Skin epidermis (tissue), 12 donors: ENCODE measurements around the gene FOXI1.
"Not testable (repeated sequence)": the region's sequence is repeated elsewhere in the genome, so short reads cannot be mapped to it uniquely, and the experiment has no call there.

Source experiments
- H3K27ac ChIP-seq, 21 experiments: fragments of 200-600 bp; sonication (generic) in 11 of 21; one replicate each; pipeline ENCODE4 v1.5.0; 2020; ENCODE audit warnings: mild to moderate bottlenecking in 3 of 21, inconsistent platforms in 2 of 21, moderate library complexity in 2 of 21
- H3K4me3 ChIP-seq, 7 experiments: fragments of 200-600 bp; sonication (generic) in 2 of 7; one replicate each; pipeline ENCODE4 v1.5.0; 2020; ENCODE audit warnings: inconsistent platforms in 2 of 7, mild to moderate bottlenecking in 2 of 7, moderate library complexity in 1 of 7

FOXI1 gene

DNA sequence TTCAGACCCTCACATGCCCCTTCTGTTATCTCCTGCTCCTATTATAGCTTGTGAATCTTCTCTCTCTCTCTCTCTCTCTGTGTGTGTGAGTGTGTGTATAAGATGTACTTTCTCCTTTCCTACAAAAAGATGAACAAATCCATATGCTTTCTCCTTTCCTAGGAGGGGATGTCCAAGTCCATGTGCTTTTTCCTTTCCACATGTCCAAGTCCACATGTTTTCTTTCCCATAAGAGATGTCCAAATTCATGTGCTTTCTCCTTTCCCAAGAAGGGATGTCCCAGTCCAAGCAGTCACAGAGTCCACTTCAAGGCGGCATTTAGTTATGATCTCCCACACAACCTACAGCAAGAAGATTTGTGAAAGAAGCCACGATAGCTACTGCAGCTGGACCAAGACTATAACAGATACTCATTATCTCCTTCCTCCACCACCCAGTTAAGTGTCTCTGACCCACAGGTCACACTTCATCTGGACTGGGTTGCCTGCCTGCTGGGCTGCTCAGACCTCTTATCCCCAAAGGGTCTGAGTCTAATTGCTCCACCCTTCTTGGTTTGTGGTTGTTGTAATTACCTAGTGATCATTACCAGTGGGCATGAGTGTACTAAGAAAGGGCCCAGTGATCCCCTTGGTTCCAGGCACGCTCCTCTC lies 18.4 kb upstream of the FOXI1 start:
- no peak overlapping the region for H3K27ac ChIP-seq
- H3K4me3 ChIP-seq: no peak overlapping the region

DNA sequence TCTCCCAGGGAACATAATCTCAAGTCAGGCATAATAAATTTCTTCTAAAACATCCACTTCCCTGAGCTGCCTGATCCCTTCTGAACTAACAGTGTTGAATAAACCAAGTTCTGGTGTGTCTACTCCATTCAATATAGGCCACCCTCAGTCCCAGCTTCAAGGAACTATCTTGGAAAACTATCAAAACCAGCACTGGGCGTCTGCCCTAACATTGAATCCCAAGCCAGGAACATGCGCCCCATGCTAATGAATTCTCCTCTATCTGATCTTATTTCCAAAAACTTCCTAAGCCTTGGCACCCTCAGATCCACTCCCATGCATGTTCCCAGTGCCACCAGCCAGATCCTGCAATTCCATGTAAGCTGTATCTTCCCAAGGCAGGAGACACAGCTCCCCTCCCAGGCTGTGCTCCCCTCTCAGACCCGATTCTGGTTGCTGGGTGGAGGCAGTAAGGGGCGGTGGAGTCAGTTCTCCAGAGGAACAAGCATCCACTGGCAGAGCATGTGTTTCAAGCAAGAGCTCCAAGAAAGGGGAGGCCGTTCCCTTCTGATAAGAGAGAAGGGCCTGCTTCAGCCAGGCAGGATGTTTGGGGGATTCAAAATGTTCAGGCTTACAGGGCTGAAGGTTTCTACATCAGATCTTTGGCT lies 13.1 kb upstream of the FOXI1 start:
- Histone ChIP-seq H3K27ac (no peak overlapping the region), H3K4me3 (no peak overlapping the region)

DNA sequence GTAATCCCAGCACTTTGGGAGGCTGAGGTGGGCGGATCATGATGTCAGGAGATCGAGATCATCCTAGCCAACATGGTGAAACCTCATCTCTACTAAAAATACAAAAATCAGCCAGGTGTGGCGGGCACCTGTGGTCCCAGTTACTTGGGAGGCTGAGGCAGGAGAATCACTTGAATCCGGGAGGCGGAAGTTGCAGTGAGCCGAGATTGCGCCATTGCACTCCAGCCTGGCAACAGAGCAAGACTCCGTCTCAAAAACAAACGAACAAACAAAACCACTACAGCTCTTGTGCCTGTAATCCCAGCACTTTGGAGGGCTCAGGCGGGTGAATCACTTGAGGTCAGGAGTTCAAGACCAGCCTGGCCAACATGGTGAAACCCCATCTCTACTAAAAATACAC lies 11.4 kb upstream of the FOXI1 start:
- H3K27ac ChIP-seq: not testable (repeated sequence)

DNA sequence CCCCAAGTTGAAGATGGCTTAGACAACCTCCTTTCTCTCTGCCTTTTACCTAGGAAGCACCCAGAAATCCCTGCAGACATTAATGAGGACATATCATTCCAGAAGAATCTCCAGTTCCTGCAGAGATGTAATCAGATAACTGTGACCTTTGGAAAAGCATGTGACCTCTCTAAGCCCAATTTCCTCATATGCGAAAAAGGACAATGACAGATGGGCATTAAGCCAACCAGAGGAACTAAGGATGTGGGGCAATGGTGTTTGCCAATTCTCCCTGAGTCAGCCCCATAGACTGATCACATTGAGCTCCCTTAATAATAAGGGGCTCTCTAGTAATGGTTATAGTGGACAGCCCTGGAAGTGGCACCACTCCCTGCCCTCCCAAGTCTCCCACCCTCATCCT lies 10.1 kb upstream of the FOXI1 start:
- no peak overlapping the region for H3K27ac ChIP-seq
- no peak overlapping the region for H3K4me3 ChIP-seq

More for the DNA sequence above, 11.4 kb upstream of the FOXI1 start:
- H3K4me3 ChIP-seq: not testable (repeated sequence)

DNA sequence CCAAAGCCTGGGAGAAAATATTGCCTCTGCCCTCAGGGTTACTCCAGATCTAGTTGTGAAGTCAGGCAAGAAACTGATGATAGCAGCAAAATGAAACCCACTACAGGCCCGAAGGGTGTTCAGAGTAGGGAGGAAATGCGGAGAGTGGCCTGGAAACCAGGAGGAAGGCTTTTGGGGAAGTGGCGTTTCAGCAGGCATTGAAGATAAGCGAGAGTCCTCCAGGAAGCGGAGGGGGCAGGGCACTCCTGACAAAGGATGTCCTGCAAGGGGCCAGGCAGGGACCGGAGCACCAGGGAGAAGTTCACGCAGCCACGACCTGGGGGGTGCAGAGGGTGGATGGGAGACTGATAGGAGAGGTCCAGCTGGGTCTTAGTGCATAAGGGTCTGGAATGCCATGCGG lies 7.8 kb upstream of the FOXI1 start:
- no peak overlapping the region for H3K4me3 ChIP-seq
- H3K27ac ChIP-seq: no peak overlapping the region

DNA sequence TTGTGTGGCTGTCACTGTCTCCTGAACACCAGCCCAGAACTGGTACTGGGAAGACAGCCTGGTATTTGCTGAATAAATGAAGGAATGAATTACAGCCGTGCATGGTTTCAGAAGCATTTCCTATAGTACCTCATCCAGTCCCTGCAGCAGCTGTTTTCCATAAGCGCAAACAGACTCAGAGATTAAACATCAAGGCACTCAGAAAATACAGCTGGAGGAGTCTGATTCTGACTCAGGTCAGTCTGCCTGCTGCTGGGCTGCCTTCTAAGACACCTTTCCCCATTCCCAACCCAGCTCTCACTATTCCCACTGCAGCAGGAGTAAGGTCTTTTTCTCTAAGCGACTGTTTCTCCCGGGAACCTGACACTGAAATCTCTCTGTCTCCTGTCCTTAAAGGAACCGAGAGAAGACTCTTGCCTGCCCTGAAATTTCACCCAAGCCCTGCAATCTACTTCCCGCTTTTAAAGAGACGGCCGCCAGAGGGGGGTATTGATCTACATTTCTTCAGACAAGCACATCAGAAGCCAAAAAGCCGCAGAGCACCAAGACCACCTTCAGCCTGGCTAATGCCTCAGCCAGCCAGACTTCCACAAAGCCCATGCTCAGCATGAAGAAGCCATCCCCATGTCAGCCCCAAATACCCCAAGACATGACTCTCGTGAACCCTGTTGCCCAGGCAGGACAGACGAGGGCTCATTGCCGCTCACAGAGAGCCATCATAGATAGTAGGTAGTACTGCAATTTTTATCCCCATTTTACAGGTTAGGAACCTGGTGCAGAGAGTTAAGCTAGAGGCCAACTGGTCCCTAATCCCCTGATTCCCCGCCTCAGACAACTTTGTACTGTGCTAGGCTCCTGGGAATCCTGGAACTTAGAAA lies 5.4 kb upstream of the FOXI1 start:
- H3K4me3 ChIP-seq: no peak overlapping the region
- H3K27ac ChIP-seq: no peak overlapping the region

DNA sequence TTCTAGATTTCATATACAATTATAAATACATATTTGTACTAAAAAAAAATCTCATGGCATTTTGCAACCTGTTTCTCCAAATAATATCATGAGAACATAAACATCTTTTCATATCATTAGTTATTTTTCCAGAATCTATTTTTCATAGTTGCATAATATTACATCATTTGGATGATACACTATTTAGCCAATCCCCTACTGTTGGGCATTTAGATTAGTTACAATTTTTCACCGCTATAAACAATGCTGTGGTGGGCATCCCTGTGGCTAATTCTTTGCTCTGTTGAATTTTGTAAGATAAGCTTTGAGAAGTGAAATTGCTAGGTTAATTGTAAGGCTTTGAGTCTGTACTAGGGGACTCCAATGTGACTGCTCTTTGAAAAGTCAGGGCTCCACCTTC lies 2.2 kb upstream of the FOXI1 start:
- no peak overlapping the region for H3K27ac ChIP-seq

DNA sequence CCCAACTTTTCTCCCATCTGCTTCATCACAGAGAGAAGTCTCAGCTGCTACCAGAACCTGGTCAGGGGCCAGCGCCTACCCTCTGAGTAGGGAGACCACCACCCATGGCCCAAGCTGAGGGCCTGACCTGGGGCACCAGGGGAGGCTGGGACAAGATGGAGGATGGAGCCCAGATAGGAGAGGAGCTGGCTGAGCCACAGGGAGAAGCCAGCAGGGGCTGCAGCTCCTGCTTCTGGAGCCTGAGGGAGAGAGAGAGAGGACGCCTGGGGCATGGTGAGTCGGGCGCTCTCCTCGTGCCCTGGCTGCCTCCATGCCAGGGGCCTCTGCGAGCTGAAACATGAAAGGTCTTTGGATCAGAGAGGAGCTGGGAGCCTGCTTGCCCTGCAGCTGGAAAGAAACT lies 1.4 kb upstream of the FOXI1 start:
- no peak overlapping the region for H3K27ac ChIP-seq
- H3K4me3 ChIP-seq: no peak overlapping the region

More for the DNA sequence above, 2.2 kb upstream of the FOXI1 start:
- H3K4me3 ChIP-seq: no peak overlapping the region

DNA sequence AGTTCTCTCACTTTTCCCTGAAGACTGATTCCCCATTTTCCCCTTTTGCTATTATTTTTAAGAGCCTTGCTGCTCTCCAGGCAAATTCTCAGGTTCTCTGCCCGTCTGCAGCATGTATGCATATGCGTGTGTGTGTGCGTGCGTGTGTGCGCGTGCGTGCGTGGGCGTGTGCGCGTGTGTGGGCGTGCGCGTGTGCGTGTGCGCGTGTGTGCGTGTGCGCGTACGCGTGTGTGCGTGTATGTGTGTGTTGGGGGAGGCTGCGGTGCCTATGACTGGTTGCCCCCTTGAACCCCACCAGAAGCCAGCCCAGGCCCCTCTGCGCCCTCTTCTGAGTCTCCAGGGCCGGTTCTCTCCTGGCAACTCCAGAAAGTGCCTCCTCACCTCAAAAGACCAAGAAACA lies 987 bp upstream of the FOXI1 start:
- Histone ChIP-seq H3K4me3 (no peak overlapping the region), H3K27ac (no peak overlapping the region)

DNA sequence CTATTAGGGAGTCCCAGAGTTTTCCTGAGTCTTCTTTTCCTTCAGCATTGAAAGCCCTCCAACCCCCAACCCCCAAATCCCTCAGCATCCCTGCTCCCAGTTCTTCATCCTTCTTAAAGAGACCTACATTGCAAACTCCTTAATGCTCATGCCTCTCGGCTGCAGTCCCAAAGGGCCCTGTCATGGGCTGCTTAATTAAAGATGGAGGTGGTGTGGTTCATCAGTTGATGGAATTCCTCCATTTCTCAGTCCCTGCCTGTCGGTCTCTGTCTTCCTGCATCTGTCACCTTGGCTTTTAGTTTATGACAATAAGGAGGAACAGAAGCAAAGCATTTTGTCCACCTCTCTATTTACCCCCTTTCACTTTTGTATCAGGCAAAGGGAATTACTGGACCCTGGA lies 2.0 kb downstream of the FOXI1 start:
- no peak overlapping the region for H3K27ac ChIP-seq
- H3K4me3 ChIP-seq: no peak overlapping the region

DNA sequence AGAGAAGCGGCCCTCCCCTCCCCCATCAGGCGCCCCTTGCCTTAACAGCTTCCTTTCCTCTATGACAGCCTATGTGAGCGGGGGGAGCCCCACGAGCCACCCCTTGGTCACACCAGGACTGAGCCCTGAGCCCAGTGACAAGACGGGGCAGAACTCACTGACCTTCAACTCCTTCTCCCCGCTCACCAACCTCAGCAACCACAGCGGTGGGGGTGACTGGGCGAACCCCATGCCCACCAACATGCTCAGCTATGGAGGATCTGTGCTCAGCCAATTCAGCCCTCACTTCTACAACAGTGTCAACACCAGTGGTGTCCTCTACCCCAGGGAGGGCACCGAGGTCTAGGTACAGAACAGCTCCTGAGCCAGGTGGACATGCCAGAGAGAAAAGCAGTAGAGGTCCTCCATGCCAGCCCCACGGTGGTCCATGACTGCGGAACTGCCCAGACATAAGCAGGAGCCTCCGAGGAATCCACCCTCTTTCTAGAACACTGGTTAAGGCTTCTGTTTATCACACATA lies 2.6 kb downstream of the FOXI1 start:
- no peak overlapping the region for H3K4me3 ChIP-seq
- no peak overlapping the region for H3K27ac ChIP-seq

DNA sequence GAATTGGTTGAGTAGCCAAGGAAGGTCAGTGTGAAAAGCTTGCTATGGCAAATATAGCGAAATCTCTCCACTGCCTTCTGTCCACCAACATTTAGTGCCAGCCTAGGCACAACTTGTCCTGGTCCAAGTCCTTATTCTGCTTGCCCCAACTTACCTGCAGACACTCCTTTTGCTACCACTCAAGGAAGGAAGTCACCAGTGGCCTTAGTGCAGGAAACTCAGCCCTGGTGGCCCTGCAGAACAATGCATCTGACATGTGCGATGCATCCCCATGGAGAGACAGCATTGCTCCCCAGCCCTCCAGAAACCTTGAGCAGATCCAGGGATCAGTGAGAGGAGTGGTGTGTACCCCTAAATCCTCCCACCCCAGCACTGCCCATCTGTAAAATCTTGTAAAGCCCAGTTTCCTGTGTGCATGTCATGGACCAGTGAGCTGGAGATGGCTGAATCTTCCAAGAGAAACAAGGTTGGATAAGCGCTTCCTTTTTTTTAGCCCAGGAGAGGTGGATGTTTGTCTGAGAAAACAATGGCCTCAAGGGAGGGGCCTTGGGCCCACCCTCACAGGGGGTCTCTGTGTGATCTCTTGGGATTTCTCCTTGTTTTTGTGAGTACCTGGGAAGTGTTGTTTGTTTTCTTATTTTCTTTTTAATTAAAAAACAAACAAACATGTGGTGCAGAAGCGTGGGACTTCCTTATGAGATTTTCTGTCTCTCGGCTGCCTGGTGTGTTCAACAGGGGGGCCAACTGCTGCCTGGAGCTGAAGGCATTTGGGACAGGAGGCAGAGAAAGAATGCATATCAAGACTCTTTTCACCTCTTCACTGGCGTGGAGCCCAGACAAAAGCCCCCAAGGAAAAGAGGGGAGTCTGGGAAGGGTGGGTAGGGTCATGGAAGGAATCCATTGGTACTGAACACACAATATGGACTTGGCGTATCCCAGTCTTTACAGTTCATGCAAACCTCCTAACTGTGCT lies 3.6 kb downstream of the FOXI1 start:
- Histone ChIP-seq H3K27ac (no peak overlapping the region), H3K4me3 (no peak overlapping the region)

DNA sequence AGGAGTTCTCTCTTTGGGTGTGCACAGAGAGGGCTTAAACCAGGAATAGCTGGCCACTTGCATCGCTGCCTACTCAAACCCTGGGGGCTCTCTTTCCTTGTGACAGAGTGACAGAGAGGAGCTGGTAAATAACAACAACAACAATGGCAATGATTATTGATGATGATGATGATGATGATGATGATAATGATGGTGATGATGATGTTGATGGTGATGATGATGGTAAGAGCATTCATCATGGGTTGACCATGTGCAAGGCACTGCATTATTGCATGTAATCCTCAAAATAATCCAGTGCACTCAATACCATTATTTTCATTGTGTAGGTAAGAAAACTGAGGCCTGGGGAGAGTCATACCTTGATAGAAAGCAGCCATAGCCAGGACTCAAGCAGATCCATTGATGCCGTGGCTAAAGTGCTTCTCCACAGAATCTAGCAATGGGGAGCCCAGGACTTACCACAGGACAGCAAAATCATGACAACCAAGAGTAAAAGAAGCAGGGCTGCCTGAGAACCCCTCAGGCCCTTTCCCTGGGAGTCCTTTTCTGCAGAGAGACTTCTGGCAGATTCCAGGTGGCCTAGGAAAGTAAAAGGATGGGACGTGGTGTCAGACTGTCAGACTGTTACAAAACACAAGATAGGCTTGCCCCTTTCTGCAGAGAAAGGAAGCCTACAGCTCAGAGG lies 4.8 kb downstream of the FOXI1 start:
- H3K4me3 ChIP-seq: no peak overlapping the region
- H3K27ac ChIP-seq: no peak overlapping the region

DNA sequence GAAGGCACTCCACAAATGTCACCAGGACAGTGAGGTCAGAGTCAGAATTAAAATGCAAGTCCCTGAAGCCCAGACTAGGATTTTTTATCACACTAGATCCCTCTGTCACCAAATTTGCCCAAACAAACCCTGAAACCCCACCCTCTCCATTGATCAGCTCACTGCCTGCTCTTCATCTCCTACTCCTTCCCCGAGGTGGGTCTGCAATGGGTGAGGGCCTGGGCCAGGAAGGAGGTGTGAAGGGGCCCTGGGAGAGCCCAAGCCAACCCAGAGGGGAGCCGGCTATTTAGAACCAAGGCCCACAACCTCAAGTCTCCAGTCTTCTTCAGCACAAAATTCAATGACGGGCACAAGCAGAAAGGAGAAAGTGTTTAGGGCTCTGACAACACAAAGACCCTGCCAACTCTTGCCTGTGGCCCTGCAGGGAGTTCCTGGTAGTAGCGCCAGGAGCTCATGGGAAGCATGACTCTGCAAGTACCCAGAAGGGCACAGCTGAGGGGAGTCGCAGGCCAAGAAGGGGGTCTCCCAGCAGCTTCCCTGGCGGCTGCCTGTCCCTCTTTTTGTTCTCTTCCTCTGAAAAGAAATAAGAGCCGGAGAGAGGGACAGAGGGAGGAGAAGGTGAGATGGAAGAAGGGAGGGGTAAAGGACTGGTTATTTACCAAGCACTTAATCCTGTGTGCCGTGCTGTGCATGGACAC lies 5.5 kb downstream of the FOXI1 start:
- H3K4me3 ChIP-seq: no peak overlapping the region
- no peak overlapping the region for H3K27ac ChIP-seq

DNA sequence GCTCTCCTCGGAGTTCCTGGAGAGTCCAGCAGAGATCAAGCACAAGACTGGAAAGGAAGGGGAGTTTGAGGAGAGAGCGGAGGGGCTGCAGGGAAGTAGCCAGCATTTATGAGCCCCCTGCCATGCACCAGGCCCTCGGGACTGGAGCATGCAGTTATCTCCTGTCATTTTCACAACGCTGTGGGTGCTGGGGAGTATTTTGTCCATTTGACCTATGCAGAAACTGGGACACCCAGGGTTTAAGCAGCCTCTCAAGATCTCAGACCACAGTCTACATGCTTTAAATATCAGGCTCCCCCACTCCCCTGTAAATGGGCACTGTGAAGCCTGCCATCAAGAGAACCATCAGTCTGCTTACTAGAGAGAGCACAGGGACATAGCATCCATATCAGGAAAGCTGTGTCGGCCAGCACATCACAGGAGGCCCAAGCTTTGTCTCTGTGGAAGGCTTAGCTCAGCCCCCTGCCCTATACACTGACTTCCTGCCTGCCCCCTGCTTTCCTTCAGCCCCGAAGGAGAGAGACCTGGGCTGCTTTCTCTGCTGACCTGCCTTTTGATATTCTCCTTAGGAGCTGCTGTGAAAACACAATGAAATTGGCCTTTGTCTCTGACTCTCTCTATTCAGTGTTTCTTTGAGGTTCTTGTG lies 7.3 kb downstream of the FOXI1 start:
- no peak overlapping the region for H3K27ac ChIP-seq
- no peak overlapping the region for H3K4me3 ChIP-seq

DNA sequence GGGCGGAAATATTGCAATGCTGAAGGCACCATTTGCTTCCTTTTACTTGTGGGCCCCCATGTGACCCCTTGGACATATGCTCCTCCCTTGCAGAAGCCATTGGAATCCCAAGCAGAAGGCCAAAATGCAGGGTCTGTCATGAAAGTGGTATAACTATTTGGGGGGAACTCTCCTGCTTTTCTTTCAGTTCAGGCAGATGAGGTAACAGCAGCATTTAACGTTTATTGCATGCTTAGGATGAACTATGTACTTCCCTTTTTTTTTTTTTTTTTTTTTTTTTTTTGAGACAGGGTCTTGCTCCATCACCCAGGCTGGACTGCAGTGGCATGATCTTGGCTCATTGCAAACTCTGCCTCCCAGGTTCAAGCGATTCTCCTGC lies 7.8 kb downstream of the FOXI1 start:
- Histone ChIP-seq H3K4me3 (no peak overlapping the region), H3K27ac (no peak overlapping the region)

DNA sequence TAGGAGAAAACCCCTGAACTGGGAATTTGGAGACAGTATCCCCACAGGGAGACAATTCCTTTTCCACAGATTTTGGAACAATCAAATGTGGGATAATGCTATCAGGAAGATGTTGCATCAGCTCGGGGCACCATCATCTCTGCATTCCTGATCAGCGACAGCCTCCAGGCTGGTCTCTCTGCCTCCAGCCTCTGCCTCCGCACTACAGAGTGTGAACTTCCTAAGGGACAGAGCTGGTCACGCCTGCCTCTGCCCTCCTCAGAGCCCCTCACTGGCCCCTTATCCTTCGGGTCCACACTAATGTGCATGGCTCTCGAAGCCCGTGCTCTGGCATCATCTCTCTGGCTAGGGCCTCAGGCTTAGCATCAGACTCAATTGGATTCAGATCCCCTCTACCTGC lies 8.6 kb downstream of the FOXI1 start:
- no peak overlapping the region for H3K4me3 ChIP-seq
- H3K27ac ChIP-seq: no peak overlapping the region

DNA sequence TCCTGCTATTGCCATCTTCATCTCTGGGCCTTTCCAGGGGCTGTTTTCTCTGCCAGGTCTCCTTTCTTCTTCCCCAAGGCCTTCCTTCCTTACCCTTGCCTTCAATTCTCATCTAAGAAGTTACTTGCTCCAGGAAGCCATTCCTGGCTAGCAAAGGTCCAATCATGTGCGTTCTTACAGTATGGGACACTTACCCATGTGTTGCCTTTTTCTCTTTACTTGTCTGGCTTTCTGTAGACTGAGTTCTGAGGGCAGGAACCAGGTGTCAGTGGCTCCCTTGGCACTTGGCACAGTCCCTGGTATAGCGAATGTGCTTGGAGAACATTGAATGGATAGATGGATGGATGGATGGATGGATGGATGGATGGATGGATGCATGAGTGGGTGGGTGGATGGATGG lies 10.2 kb downstream of the FOXI1 start:
- Histone ChIP-seq H3K27ac (no peak overlapping the region), H3K4me3 (no peak overlapping the region)
